HG03175 (cell line): ENCODE results near the gene FRMD3.

ENCODE experiments used
- ATAC-seq: cut with Tn5 transposase; IDR thresholded peaks from one replicate; pipeline ENCODE4 v1.9.1; 2021; ENCODE audit warnings: mild to moderate bottlenecking, moderate library complexity; ENCODE audit not compliant: unreplicated experiment

FRMD3 gene

GRCh38 chr9:83342731-83343130 is 195.5 kb downstream of the FRMD3 start:
- no peak for ATAC-seq

DNA sequence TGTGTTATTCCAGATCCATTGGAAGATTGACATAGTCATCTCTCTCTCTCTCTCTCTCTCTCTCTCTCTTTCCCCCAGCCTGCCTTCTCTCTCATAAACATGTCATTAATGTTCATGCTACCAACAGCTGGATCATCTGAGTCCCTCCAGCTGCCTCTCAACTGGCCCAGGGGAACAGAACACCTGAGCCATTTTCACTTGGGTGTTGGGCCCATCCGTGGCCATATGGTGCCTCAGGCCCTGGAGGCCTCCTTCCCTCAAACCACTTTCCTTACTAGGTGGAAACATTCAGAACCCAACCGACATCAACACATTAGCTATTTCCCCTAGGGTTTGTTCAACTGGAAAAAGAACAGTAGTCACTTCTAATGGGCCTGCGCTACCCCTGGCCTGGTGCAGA is 196.2 kb downstream of the FRMD3 start:
- ATAC-seq = no peak

GRCh38 chr9:83340451-83340850 is 197.8 kb downstream of the FRMD3 start:
- no peak for ATAC-seq

- ATAC-seq = no peak
Measured at GRCh38 chr9:83339435-83339834, 198.8 kb downstream of the FRMD3 start.

- ATAC-seq = no peak
Measured at GRCh38 chr9:83336706-83337105, 201.5 kb downstream of the FRMD3 start.

DNA sequence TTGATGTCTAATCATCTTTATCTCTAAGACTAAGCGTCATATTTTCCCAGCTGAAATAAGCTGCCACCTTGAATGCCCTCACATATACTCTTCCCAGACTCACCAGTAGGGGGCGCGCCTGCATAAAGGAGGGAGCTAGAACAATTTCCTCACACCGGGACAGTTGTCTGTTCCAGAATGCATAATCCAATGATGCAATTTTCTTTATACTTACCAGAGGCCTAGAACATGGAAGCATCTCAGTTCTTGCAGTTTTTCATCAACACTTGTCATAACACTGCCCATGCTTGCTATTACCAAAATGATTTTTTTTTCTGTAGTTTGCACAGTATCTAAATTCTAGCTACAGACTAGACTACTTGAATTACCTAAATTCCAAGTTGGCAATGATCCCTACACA is 203.9 kb downstream of the FRMD3 start:
- ATAC-seq = peak; percentile 68

GRCh38 chr9:83330207-83331196 is 207.7 kb downstream of the FRMD3 start:
- no peak for ATAC-seq

DNA sequence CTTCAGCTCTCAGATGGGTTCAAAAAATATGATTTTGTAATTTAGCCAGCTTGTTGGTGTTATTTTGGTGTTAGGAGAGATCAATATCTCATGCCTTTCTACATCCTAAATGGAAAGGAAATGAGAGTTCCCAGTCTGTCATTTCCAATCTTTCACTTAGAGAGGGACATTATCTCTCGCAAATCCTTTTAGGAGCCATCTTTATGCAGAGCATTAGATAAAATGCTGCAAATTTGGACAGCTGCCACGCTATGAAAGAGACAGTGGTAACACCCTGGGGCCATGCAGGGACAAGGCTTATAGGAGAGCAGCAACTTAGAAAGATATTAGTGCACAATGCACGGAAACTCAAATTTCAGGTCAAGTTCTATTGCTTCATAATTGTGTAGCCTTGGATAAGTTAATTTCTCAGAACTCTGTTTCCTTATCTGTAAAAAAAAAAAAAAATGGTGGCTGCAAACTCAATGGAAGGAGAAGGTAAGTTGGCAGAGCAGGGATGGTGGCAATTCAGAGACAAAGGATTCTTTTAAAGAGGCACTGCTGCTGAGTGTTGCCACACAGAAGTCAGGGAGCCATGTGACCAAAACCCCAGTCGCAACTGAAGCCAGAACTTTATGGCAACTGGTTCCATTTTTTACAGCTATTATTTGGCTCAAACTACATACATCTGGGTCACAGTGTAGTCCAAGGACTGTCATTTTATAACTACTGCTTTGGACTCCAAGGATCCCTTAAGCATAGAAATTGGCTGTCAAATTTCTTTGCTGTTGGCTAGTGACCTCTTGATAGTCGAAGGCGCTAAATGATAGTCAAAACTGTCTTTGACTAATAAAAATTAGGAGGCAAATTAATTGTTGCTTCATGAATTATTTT is 210.2 kb downstream of the FRMD3 start:
- ATAC-seq = no peak

- no peak for ATAC-seq
Measured at GRCh38 chr9:83327323-83327722, 210.9 kb downstream of the FRMD3 start.

DNA sequence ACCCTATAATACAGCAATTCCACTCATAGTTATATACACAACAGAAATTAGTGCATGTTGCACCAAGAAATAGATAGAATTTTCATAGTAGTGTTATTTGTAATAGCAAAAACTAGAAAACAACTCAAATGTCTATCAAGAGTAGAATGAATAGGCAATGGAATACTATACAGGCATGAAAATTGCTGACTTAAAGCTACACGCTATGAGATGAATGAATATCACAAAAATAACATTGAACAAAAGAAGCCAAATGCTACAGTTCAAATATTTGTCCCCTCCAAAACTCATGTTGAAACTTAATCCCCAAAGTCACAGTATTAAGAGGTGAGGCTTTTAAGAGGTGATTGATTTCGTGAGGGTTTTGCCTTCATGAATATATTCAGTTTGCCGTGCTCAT is 215.1 kb downstream of the FRMD3 start:
- no peak for ATAC-seq

DNA sequence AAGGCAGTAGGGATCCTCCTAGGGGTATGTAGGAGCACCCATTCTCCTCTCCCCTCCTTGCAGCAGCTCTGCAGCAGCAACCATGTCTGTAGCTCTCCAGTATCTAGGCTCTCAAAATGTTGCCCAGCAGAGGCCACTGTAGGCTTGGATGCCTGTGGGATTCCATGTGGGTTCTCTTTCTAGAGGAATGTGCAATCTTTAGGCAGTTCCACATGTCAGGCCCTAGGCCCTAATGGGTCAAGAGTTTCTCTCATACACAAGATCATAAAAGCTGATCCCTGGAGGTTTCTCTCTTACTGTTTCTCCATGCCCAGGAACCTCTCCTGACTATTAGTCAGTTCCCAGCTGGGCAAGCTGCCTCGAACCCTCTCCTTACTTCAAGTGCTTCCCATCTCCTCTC is 215.8 kb downstream of the FRMD3 start:
- ATAC-seq = no peak

GRCh38 chr9:83317244-83317643 is 221.0 kb downstream of the FRMD3 start:
- ATAC-seq = no peak

GRCh38 chr9:83315649-83316048 is 222.6 kb downstream of the FRMD3 start:
- no peak for ATAC-seq

GRCh38 chr9:83313781-83314180 is 224.4 kb downstream of the FRMD3 start:
- no peak for ATAC-seq

DNA sequence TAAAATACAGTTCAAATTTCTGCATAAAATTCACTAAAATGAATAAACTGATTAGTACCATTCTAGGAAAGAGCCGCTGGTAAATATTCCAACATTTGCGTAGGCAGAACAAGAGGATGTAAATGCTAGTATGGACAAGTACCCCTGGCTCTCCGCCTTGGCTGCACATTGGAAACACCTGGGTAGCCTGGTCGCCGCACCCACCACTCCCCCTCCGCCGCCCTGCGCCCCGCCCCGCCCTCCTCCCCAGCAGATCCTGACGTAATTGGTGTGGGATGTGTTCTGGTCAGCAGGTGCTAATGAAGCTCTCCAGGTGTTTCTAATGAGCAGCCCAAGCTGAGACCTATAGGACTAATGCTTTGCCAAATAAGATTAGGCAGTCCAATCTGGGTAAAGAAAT is 225.7 kb downstream of the FRMD3 start:
- no peak for ATAC-seq

DNA sequence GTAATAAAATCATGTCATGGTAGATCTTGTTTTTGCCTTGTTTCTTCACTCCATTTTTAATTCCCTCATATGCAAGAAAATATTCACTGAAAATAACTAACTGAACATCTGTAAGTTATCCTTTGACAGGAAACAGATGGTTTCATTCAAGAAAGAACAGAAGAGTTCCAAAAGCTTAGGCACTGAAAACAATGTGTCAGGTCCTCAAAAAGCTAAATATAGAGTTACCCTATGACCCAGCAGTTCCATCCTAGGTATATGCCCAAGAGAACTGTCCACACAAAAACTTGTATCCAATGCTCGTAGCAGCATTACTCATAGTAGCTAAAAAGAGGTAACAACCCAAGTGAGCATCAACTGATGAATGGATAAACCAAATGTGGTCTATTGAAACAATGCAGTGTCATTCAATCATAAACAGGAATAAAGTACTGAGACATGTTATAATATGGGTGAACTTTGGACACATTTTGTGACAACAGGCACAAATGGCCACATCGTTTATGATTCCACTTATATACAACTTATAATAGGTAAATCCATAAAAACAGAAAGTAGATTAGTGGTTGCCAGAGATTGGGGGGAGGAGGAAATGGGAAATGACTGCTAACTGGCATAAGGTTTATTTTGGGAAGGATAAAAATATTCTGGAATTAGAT is 231.0 kb downstream of the FRMD3 start:
- no peak for ATAC-seq

- ATAC-seq = no peak
Measured at GRCh38 chr9:83304686-83305085, 233.5 kb downstream of the FRMD3 start.

DNA sequence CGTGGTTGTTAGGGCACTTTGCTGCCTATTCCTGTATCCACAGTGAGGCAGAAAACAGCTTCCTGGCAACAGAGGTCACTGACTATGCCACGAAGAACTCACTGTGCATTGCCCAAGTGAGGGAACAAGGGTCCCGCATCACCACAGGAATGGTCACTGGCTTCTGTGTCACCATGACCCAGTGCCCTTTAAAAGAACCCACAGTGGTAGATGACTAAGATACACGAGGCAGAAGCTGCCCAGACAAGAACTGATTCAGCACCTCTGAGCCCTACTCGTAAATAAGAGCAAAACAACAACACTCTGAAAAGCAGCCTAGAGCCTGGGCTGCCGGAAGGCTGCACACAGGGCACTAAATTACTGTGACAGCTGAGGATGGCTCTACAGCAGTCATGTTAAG is 238.6 kb downstream of the FRMD3 start:
- ATAC-seq = no peak

DNA sequence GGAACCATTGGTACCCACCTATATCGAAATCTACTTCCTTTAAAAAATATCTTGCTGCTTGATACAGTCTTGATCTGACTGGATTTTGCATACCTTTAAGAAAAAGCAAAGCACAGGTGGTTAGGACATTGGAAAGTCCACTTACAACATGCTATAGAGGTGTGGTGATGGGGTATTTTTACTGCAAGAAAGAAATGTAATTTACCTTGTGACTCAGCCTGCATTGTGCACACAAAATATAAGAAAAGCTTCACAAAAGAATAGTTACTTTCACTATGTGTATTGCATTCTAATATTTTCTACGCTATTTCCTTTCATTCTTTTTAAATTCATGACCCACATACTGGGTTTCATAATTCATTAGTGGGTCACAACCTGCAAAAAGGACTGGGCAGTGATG is 239.1 kb downstream of the FRMD3 start:
- no peak for ATAC-seq

DNA sequence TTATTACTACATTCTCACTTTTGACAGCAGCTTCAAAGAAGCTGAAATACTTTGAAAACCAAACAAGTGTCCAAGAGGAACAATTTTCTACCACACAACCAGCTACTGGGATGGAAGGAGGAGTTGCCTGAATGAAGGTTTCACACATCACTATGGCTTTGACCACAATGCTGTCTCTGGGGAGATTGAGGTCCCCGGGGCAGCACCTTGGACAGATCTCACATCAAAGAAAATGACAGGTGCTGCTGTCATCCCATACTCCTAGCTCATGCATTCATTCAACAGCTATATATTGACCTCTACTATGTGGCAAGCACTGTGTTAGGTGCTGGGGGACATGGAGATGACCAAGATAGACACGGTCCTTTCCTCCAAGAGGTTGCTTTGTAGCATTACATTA is 242.1 kb downstream of the FRMD3 start:
- ATAC-seq = peak; percentile 85

GRCh38 chr9:83294816-83295215 is 243.4 kb downstream of the FRMD3 start:
- no peak for ATAC-seq
